GM19324 (cell line): ENCODE data around the gene OR6X1.
"Not testable (repeated sequence)": the region's sequence is repeated elsewhere in the genome, so short reads cannot be mapped to it uniquely, and the experiment has no call there.

ENCODE experiments used
- ATAC-seq: cut with Tn5 transposase; IDR thresholded peaks from one replicate; pipeline ENCODE4 v1.9.1; 2021; ENCODE audit warnings: mild to moderate bottlenecking, moderate library complexity; ENCODE audit not compliant: unreplicated experiment, low FRiP score

OR6X1 gene

GRCh38 chr11:123755344-123755743 lies 1.0 kb upstream of the OR6X1 start:
- no peak for ATAC-seq

GRCh38 chr11:123753110-123753509 lies 1.2 kb downstream of the OR6X1 start:
- no peak for ATAC-seq

GRCh38 chr11:123751781-123752180 lies 2.5 kb downstream of the OR6X1 start:
- no peak for ATAC-seq

GRCh38 chr11:123748349-123748748 lies 6.0 kb downstream of the OR6X1 start:
- not testable (repeated sequence) for ATAC-seq

- ATAC-seq = no peak
Observed at GRCh38 chr11:123745764-123746451, 8.4 kb downstream of the OR6X1 start.

- ATAC-seq = no peak
Observed at GRCh38 chr11:123742724-123743120, 11.6 kb downstream of the OR6X1 start.

GRCh38 chr11:123742031-123742723 lies 12.1 kb downstream of the OR6X1 start:
- ATAC-seq = no peak

- ATAC-seq = peak; percentile 99
Observed at GRCh38 chr11:123741159-123742030, 12.9 kb downstream of the OR6X1 start, which contains the start of gene ZNF202. Gene ZNF202, minus strand, starts transcription at chr11:123741660. Its CDS starts 10,772 bp downstream, at chr11:123730888.

GRCh38 chr11:123740787-123741158 lies 13.5 kb downstream of the OR6X1 start:
- ATAC-seq = no peak

- no peak for ATAC-seq
Observed at GRCh38 chr11:123738374-123738773, 15.9 kb downstream of the OR6X1 start.

GRCh38 chr11:123736769-123737168 lies 17.5 kb downstream of the OR6X1 start:
- no peak for ATAC-seq

GRCh38 chr11:123729602-123730001 lies 24.7 kb downstream of the OR6X1 start:
- ATAC-seq = no peak

GRCh38 chr11:123725995-123726655 lies 28.2 kb downstream of the OR6X1 start:
- no peak for ATAC-seq

- no peak for ATAC-seq
Observed at GRCh38 chr11:123719452-123719851, 34.9 kb downstream of the OR6X1 start.

GRCh38 chr11:123718469-123718868 lies 35.8 kb downstream of the OR6X1 start:
- no peak for ATAC-seq

- no peak for ATAC-seq
Observed at GRCh38 chr11:123718063-123718462, 36.3 kb downstream of the OR6X1 start.

GRCh38 chr11:123712627-123713026 lies 41.7 kb downstream of the OR6X1 start:
- not testable (repeated sequence) for ATAC-seq

GRCh38 chr11:123707606-123708205 lies 46.6 kb downstream of the OR6X1 start:
- no peak for ATAC-seq

GRCh38 chr11:123707206-123707605 lies 47.1 kb downstream of the OR6X1 start:
- no peak for ATAC-seq

- no peak for ATAC-seq
Observed at GRCh38 chr11:123704341-123704740, 50.0 kb downstream of the OR6X1 start.
